ENCODE data around the gene PAX3.

Gene PAX3

DNA sequence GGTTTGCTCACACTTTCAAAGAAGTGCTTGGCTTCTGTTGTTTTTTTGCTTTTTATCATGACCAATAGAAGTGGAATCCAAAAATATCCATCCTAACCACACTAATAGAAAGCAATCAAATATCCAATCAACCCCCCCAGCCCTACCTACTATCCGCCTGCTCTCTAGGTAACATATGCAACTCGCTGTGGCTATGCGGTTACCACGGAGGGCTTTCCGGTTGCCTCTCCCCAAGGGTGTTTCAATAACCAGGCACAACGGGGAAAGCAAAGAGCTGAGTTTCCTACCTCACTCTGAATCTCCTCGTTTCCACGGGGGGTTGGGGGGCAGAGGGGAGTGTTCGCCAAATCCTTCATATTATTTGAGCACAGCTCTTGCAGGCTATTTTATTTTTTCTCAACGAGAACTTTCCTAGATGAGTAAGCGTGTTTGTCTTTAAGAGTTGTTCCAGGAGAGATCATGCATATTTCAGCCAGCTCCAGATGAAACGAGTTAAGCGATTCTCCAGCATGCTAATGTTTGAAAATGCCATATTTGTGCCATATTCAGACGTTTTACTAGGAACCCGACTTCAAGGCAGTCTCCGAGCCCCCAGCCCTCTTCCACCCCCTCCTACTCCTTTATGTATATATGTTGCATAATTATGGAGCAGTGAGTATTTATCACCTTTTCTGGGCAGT, 30.3 kb downstream of the PAX3 start:
- DNase-seq, result no peak

DNA sequence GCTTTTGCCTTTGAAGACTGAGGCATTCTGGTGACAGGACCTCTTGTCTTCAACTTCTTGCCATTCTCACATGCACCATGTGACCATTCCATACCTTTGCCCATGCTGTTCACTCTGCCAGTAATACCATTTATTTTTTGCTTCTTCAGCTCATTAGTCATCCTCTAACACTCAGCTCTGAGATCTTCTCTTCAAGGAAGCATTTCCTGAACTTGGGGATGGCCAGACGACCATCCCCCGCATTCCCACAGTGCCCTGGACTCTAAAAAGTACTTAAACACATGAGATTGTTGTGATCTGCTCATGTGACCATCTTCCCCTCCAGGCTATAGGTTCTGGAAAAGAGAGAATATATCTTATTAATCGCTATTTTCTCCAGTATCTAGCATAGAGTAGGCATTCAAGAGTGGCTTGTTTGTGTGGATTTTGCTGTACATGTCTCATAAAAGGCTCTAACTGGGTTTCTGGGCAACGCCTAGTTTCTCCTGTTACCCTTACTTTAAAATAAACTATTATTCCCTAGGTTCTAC, 33.9 kb downstream of the PAX3 start:
- DNase-seq, result no peak

DNA sequence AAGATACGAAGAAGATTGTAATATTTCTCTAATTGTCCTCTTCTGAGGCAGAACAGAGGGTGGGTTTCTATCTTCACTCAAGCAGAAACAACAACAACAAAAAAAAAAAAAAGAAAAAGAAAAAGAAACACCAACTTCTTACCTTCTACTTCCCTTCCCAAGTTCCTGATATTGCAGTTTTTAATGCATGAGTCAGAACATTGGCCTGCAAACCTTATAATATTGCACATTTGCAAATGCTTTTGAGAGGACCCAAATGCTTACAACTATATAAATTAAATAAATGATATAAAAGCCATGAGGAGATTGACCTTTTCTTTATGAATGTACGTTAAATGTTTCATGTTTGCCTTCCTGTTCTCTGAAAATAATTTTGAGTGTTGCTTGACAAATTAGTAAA, 37.3 kb downstream of the PAX3 start:
- DNase-seq, result no peak

DNA sequence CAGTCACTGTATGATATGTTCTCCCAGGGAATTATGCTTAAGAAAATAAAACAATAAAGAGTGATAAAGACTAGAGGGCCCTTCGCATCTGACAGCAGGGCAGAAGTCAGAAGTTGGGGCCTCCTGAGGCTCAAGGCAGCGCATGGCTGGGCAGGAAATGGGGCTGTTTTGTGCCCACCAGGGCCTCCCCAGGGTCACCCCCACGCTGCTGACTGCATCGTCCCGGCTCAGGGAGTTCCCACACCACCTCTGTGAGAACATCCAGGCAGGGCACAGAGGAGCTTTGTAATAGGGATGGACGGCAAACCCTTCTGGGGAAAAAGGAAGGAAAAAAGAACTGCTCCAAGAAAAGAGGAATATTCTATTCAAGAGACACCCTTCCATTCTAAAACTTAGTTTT, 41.2 kb downstream of the PAX3 start:
- DNase-seq, result no peak

DNA sequence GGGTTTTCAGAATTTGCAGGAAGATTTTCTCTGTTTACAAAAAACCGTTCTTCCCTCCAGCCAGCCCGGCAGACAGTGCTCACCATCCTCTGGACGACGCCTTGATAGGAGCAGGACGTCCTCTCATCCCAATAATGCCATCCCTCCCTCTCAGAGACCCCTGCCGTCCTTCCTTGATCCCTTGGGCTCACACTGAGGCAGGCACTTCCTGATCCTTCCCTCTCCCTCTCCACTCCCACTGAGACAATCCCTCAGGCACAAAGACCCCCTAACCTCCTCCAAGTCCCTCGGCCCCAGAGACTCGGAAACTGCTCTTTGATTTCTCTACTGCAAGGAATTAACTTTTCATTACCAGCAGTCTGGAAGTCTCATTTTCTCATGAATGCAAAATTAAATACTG, 42.5 kb downstream of the PAX3 start:
- DNase-seq, result no peak

DNA sequence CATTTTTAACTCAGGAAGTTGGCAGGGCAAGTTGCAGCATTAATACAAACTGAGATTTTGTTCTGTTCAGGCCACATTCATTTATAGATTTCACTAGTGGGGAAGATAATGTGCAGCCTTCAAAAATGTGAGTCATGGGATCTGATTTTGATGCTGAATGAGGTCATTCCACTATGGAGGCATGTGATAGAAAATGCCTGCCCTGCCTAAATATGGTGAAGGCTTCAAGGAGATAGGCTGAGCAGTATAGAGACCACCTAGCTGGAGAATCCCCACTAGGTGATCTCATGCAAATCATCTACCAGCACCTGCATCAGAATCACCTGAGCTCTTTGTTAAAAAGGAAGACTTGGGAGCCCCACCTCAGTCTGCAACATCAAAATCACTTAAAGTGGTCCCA, 43.7 kb downstream of the PAX3 start:
- no peak for DNase-seq

DNA sequence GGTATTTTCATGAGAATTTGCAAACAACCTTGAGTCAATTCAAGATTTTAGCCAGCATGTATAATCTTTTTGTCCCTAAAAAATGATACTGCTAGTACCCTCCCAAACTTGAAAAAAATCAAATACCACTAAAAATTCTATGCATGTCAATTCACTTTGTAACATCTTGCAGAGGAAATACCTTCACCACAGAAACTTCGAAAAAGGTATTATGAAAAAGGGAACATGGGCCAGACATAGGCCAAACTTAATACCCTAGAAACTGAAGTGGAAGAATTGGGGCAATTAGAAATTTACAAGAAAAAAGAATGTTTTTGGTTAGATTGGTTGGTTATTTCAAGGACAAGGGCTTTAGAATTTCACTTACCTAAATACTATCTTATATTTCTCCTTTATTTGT, 48.5 kb downstream of the PAX3 start:
- DNase-seq, result no peak

DNA sequence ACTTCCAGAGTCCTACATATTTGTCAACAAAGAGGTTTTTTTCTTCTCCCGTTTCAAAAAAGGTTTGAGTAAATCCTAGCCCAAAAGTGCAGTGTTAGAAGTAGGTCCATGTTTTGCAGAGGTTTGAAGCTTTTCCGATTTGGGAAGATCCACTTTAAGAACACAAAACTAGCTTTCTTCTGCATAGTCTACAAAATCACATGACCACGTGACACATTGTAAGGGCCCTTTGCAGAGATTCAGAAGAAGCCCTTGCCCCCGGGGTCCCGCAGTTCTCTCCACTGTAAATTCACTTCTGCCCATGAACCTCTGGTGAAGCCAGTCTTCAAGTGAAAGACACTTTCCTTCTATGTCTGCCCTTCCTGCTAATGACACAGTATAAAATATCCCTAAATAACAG, 49.4 kb downstream of the PAX3 start:
- no peak for DNase-seq

DNA sequence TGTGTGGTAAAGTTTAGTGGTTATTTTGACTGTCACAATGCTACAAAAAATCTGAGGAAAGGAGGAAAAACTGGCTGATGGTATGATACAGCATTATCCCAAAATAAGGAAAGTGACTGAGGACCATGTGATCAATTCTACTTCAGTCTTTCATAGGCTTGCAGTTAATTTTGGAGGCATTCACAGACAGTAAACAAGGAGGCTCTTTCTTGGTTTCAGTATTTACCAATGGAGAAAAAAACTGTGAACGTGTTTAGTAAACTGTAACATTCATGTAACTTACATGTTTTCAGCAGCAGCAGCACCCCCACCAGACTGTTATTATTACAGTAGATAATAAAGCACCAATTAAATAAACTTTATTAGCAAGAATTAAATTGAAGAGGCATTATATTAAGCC, 50.0 kb downstream of the PAX3 start:
- no peak for DNase-seq

DNA sequence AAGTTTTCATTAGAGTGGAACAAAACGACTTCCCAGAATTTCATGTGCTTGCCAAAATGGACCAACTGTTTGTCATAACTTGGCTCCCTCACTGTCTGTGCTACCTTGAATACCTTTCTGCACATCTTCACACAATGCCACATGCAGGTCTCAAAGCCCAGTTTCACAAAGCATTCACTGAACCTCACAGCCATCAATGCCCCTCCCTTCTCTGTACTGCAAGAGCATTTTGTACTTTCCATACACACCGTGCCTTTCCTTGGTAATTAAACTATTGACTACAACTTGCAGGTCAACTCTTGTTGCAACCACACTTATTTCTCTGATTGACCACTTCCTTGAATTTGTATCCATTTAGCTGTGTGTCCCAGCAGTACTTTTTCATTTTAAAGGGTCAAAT, 50.5 kb downstream of the PAX3 start:
- DNase-seq, result no peak

DNA sequence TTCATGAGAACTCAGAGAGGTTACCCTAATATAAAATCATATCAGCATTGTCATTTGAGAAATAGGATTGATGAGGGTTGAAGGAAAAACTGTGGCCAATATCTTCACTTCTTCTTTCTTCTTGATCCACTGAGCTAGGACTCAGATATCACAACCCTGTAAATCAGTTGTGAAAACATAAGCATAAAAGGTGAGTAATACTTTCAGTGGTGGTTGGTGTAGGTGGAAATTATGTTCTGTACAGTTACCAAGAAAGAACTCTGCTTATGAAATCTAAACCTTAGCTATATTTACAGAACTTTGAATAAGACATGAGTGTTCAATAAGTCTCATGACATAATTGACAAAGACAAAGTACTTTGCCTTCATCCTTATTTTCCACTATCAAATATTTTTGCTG, 56.3 kb downstream of the PAX3 start:
- DNase-seq, result no peak

DNA sequence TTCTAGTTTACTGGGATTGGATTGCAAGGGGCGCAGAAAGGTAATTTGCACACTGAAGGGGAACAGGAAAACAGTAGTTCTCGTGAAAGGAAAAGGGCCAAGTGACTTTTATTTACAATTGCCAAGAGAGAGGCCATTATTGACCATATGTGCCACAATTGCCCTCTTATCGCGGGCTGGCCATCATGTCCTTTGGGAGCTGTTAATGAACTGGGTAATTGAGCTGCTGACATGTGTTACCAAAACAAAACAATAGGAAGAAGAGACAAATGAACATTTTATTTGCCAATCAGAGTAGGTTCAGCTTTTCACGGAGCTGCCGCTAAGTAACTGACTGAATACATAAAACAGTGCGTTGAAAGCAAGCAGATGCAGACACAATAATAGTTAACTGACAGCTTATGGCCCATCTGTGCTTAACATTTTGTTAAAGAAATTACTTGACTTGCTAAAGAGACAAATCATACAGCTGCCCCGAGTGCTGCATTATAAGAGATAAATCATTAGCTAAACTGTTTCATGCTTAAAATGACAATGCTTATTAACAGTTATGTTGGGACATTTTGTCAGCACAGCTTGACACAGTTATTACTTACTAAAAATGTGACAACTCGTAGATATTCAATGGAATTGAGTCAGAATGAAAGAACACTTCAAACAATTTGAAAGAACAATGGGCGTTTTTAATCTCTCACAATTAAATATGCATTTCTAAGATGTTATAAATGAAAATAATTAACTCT, 57.5 kb downstream of the PAX3 start:
- DNase-seq, result no peak

DNA sequence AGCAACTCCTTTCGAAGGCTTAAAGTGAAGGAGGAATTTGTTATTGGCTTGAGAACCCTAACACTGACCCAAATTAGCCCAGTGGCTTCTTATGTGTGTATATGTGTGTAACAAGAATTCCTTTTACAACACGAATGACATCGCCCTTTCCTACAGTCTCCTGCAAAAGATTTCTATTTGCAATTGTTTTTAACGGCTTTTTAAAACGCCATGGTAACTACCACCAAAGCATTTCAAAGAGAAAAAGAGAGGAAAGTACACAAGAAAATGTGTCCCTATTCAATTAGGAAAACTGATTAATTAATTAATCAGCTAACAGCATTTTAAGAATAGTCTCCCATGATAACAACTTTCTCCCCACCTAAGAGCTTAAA, 58.1 kb downstream of the PAX3 start:
- DNase-seq, result no peak

DNA sequence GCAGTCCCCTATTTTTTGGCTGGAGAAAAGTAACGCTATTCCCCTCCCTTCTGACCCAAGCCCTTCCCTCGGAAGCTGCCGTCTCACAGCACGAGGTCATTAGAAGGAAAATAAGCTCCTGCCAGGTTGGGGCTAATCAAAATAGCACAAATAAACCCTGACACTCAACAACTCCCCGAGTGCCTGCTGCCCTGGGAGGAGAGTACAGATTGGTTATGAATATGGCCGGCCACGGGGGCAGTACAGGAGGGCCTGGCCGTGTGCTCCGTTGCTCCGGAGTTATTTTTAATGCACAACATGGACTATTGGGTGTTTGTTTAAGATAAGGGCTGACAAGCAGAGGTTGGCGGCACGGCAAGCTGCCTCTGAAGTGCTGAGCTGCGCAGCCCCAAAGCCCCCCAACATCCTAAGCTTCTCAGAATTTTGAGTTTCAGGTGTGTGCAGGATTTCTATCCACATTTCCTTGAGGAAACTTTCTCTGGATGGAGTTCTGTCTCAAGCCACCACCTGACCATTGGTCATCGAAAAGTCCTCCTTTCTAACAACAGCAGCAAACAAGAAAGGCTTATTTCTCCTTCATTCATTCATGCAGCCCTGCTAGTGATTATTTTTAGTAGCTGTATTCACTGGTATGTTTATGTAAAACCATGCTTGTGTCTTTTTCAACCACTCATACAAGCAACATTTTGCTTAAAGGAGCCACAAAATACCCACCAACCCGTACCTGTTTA, 58.7 kb downstream of the PAX3 start:
- DNase-seq, result no peak

DNA sequence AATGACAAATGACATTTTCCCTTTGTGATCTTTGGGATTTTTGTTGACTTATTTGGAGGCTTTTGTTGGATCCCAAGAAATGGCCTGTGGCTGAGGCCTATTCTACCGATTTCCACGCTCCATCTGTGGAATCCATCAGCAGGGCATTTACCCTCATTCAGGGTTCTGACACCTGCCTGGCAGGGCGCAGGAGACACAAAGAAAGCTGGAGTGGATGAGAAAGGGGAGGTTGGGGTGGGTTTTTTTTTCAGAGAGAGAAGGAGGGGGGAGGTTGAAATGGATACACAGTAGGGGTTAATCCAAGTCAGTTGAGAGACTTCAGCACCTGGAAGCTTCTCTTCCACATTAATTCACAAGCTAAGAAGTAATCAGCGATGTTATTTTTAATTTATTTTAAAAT, 59.7 kb downstream of the PAX3 start:
- DNase-seq, result no peak

DNA sequence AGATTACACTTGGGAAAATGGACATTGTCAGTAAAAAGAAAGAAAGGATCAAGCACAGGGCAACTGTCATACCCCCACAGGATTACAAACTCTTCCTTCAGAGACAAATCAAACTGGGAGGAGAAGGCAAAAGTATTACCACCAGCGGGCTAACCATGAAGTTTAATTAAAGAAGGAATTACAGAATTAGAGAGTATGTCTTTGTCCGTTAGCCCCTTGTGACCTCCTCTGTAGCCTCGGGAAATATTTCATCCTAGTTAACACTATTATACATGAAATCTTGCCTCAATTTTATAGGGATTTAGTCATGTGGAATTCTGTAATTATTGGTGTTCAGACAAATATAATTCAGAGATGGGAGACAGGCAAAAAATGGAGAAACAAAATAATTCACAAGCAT, 60.7 kb downstream of the PAX3 start:
- DNase-seq, result no peak

DNA sequence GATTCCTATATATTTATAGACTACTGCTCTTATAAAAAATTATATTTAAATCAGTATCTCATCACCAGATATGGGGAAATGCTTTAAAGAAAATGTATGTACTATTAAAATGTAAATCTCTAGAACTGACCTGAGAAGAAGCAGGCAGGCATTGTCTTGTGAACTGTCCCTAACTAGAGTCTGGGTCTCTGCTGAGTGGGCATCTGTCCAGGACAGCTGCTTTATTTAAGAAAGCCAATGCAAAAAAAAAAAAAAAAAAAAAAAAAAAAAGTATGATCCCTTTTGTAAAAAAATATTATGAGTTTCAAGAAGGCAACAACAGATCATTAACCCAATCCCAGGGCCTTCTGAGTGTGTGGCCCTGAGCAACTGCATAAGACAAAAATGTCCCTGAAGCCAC, 66.0 kb downstream of the PAX3 start:
- no peak for DNase-seq

DNA sequence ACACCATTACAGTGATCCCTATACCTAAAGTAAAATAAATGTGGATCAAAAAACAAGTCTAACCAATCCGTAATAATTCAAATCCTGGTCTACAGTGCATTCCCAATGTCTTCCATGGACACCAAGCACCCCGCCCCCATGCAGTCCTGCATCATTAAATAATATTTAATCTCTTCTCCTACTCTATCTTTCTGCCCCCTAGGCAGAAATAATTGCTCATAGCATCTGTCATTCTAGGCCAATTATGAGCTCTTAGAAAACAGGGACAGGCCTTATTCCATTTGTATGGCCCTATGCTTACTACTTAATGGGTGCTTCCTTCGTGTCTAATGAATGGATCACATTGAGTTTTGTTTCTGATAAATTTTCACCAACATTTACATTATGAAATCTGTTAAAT, 66.4 kb downstream of the PAX3 start:
- DNase-seq, result no peak

DNA sequence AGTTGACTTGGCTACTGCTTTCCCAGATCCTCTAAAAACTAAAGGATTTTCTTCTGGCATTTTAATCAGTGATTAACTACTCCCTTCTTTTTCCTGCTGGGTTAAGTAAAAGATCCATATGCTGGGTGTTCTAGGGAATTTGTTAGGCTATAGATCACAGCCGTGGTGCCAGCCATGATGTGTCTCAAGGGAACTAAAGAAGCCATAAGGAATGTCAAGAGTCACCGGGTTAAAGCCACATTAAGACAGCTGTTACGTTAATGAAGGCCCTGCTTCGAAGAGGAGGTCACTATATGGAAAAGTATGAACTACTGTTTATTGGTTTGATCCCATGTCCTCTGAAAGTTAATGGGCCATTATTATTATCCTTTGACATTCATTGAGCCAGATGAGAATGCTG, 70.7 kb downstream of the PAX3 start:
- no peak for DNase-seq

DNA sequence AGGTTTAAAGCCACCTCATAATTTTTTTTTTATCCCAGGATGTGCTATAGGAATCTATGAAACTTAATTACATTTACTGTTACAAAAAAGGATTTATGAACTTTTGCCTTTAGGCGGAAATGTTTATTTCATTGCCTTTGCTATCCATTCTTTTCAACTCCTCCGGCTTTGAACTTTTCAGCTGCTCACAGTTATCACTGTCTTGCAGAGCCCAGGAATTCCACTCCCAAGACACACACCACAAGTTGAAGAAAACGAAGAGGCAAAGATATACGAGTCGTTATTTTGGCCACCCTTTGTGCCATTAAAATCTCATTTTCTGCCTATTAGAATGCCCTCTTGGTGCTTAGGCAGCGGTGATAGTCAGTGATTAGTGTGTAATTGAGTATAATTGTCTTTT, 80.0 kb downstream of the PAX3 start:
- no peak for DNase-seq

DNA sequence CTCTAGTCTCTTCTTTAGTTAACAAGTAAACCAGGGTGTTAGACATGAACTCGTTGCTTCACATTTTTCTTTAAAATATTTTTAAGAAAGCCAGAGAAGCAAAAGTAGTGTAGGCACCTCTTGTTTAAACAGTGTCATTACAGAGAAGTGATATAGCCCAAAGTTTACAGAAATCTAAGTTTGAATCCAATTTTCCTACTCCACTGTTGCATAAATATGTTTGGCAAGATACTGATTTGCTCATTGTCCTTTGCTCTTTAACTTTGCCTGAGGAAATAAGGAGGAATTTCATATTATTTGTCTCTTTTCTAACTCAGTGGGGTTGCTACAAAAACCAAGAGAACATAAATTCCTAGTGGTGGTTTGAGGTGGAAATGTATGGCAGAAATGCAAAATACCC, 81.1 kb downstream of the PAX3 start:
- no peak for DNase-seq

DNA sequence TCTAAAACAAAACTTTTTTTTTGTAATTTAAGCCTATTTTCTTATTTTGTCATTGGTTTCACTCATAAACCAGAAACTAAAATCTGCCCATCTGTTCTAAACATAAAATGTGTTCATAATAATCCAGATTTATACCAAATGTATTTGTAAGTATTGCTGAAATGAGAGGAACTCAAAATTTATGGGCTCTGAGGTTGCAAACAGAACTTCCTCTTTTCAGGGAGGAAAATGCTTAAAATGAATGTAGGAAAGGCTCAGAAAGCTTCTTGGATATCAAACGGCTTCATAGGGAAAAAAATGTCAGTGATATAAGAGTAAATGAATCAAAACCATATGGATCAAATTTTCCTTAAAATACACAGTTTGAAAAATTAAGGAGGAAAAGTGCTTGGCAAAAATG, 83.9 kb downstream of the PAX3 start:
- no peak for DNase-seq

DNA sequence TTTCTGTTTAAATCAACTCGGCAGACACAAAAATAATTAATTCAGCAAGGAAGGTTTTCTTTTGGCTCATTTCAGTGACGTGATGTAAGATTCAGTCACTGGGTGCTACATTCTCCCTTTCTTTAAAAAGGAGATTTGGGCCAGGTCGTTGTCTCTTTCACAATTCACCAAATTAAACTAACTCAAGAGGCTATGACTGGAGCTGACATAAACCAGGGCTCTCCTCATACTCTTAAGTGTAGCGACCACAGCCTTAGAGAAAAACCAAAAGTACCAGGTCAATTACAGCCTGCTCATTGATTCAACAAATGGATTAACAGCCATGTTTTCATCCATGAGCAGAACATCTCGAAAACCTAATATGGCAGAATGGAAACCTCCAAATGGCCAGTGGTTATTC, 85.7 kb downstream of the PAX3 start:
- no peak for DNase-seq

DNA sequence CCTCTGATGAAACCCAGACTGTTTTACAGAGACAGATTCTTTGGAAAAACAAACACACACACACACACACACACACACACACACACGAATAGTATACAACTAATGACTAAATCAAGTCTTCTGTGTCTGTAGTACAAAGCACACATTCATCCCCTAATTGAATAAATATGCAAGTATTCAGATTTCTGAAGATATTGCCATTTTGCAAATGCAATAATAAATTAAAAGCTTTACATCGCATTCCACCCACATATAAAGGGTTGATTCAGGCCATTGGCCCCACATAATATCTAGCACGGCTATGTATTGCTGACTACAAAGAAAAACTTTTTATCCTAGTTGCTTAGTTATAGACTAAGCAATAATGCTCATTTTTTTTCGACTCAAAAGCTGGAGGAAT, 86.2 kb downstream of the PAX3 start:
- DNase-seq, result no peak
